Fibroblast of lung (primary cell): ENCODE results near the gene HLA-F.

Experiments used
- CTCF ChIP-seq, 2 donors: IDR thresholded peaks in 1 of 2; conservative IDR thresholded peaks in 1 of 2; 1 replicate in 1 of 2; 2 replicates in 1 of 2; pipeline ENCODE4 v1.5.1; 2011 to 2012; ENCODE audit warnings: low read length in 2 of 2, control low read depth in 1 of 2, inconsistent platforms in 1 of 2, low read depth in 1 of 2, mild to moderate bottlenecking in 1 of 2
- EZH2 ChIP-seq: IDR thresholded peaks from 2 replicates; pipeline ENCODE4 v1.5.1; 2012; ENCODE audit warnings: low read length, control low read depth, mild to moderate bottlenecking; ENCODE audit errors: missing control alignments

GRCh38 chr6:29743568-29743967 lies 20.3 kb downstream of the HLA-F start:
- TF ChIP-seq CTCF (conservative IDR thresholded peaks at IDR 0.05 in 1 of 2, IDR thresholded peaks at IDR 0.05 in 1 of 2; ENCODE audit: low read depth in 1 of 2, low read length in 2 of 2) = no peak
- TF ChIP-seq EZH2 = no peak
